Prostate gland (tissue), 2 donors: Measurements from ENCODE around the gene HSDL2. TPM values are rescaled to one million over a fixed set of nuclear protein-coding genes. Genes with fewer than 3 reads are reported as not detected.

Experiments used
- DNase-seq: peaks from one replicate; pipeline ENCODE4 v3.0.0-alpha.2; 2019; ENCODE audit warnings: low spot score
- H3K27ac ChIP-seq, 2 donors: fragments of 200-600 bp; sonication (generic); 2 replicates each; pipeline ENCODE4 v1.5.1; 2017 to 2019
- H3K27me3 ChIP-seq: fragments of 200-600 bp; sonication (generic); replicated peaks from 2 replicates; pipeline ENCODE4 v1.5.1; 2019; ENCODE audit not compliant: insufficient read depth
- H3K36me3 ChIP-seq, 2 donors: fragments of 200-600 bp; sonication (generic); 1 replicate in 1 of 2; 2 replicates in 1 of 2; pipeline versions ENCODE4 v1.5.1 to v1.8.1; 2017 to 2019
- H3K4me1 ChIP-seq: fragments of 200-600 bp; sonication (generic); replicated peaks from 2 replicates; pipeline ENCODE4 v1.5.1; 2019
- H3K4me3 ChIP-seq, 2 donors: fragments of 200-600 bp; sonication (generic); 2 replicates each; pipeline ENCODE4 v1.5.1; 2017 to 2019
- H3K9me3 ChIP-seq: fragments of 200-600 bp; sonication (generic); 2 replicates; pipeline ENCODE4 v1.5.1; 2017
- POLR2A ChIP-seq: fragments of 450-650 bp; IDR thresholded peaks from one replicate; pipeline ENCODE4 v1.6.1; 2016; ENCODE audit warnings: antibody characterized with exemption, mild to moderate bottlenecking
- POLR2AphosphoS5 ChIP-seq: sonication (generic); formaldehyde crosslinking; IDR thresholded peaks from one replicate; pipeline ENCODE4 v1.6.1; 2017; ENCODE audit warnings: antibody characterized with exemption
- WGBS: methylation state at CpG from one replicate; pipeline ENCODE4 v1.1.5; 2018; 5-methylcytosine and 5-hydroxymethylcytosine counted together
- intact Hi-C: fragments of 100-400 bp; cut with DNase I; formaldehyde crosslinking; loops from one replicate; pipeline ENCODE4 v1.14.2; 2022
- total RNA-seq, 2 donors: library from RNA; depleted of rRNA; stranded (reverse); fragments of >200 nt; gene quantifications; one replicate each; pipeline ENCODE4 v1.1.0, GENCODE V29; 2016
- TF ChIP-seq, protein P1 (sequence below), 4 experiments: fragments of 200-600 bp in 2 of 4; fragments of 450-650 bp in 2 of 4; sonication (generic) in 2 of 4; IDR thresholded peaks; 1 replicate in 3 of 4; 2 replicates in 1 of 4; pipeline ENCODE4 v1.5.1; 2016 to 2019; ENCODE audit warnings: antibody characterized with exemption in 4 of 4, mild to moderate bottlenecking in 2 of 4, moderate library complexity in 2 of 4

Gene HSDL2
- total RNA-seq, 2 donors from 2014 or later, result 22.2 to 25.2 TPM

DNA sequence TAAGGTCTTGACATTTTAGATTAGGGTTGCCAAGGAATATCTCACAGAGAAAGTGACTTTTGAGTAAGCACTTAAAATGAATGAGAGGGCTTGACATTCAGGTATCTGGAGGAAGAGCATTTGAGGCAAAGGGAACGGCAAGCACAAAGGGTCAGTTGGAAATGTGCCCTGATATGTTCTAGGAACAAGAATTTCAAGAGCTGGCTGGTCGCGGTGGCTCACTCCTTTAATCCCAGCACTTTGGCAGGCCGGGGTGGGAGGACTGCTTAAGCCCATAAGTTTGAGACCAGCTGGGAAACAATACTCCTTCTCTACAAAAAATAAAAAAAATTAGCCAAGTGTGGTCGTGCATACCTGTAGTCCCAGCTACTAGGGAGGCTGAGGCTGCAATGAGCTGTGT lies 123.3 kb downstream of the HSDL2 start:
- DNase-seq, result no peak
- 69% methylated on average over 5 of the region's 5 CpGs for WGBS
- Histone ChIP-seq H3K27me3 (no peaks in the 10 kb centered on the region), H3K27ac (no peak overlapping the region), H3K9me3 (no peaks in the 10 kb centered on the region), H3K4me1 (no peaks in the 10 kb centered on the region), H3K4me3 (no peak overlapping the region), H3K36me3 (no peaks in the 10 kb centered on the region)
- TF ChIP-seq POLR2A (no peak), POLR2AphosphoS5 (no peak)
- TF ChIP-seq, protein P1, sequence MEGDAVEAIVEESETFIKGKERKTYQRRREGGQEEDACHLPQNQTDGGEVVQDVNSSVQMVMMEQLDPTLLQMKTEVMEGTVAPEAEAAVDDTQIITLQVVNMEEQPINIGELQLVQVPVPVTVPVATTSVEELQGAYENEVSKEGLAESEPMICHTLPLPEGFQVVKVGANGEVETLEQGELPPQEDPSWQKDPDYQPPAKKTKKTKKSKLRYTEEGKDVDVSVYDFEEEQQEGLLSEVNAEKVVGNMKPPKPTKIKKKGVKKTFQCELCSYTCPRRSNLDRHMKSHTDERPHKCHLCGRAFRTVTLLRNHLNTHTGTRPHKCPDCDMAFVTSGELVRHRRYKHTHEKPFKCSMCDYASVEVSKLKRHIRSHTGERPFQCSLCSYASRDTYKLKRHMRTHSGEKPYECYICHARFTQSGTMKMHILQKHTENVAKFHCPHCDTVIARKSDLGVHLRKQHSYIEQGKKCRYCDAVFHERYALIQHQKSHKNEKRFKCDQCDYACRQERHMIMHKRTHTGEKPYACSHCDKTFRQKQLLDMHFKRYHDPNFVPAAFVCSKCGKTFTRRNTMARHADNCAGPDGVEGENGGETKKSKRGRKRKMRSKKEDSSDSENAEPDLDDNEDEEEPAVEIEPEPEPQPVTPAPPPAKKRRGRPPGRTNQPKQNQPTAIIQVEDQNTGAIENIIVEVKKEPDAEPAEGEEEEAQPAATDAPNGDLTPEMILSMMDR (IDR thresholded peaks at IDR 0.05), result no peak
- intact Hi-C loops, result no loop called here

DNA sequence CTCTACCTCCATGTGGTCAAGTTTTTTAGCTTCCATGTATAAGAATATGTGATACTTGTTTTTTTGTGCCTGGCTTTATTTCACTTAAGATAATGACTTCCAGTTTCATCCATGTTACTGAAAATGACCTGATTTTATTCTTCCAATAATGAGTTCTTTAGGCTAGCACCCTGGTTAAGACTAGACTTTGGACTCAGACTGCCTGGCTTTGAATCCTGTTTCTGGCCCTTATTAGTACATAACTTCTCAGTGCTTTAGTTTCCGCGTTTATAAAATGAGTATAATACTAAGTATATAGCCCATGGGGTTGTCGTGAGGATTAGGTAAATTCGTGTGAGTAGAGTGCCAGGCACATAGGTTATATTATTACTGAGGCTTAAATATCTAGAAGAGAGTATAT lies 125.2 kb downstream of the HSDL2 start:
- DNase-seq, result no peak
- TF ChIP-seq, protein P1 (IDR thresholded peaks at IDR 0.05), result no peak
- TF ChIP-seq POLR2A, result no peak
- TF ChIP-seq POLR2AphosphoS5, result no peak
- Histone ChIP-seq H3K27ac (no peak overlapping the region), H3K36me3 (no peaks in the 10 kb centered on the region), H3K27me3 (no peaks in the 10 kb centered on the region), H3K4me3 (no peak overlapping the region), H3K9me3 (no peaks in the 10 kb centered on the region), H3K4me1 (no peaks in the 10 kb centered on the region)
- intact Hi-C loops, result no loop called here
- 84% methylated on average over 4 of the region's 4 CpGs for WGBS

DNA sequence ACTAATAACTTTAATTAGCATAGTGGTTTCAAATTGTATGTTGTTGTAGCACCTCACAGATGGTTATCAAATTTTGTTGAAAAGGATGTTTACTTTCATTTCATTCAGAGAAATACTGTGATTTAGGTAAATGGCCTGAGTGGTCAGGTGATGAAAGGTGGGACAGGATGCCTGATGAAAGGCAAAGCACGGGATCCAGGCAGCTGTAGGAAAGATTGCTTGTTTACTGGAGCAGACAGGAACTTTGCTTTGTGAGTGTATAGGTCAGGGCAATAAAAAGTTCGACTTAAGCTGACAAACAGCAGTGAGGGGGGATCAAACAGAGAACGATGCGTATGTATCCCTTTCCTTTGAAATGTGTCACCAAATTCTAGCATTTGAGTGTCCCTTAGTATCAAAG lies 125.7 kb downstream of the HSDL2 start:
- H3K27ac ChIP-seq, result no peak overlapping the region
- no peaks in the 10 kb centered on the region for H3K4me1 ChIP-seq
- WGBS, result 63% methylated on average over 4 of the region's 4 CpGs
- H3K4me3 ChIP-seq, result no peak overlapping the region
- intact Hi-C loops, result no loop called here
- no peaks in the 10 kb centered on the region for H3K27me3 ChIP-seq
- no peak for DNase-seq
- H3K36me3 ChIP-seq, result no peaks in the 10 kb centered on the region
- TF ChIP-seq POLR2AphosphoS5 (no peak), POLR2A (no peak)
- TF ChIP-seq, protein P1 (IDR thresholded peaks at IDR 0.05), result no peak
- no peaks in the 10 kb centered on the region for H3K9me3 ChIP-seq

DNA sequence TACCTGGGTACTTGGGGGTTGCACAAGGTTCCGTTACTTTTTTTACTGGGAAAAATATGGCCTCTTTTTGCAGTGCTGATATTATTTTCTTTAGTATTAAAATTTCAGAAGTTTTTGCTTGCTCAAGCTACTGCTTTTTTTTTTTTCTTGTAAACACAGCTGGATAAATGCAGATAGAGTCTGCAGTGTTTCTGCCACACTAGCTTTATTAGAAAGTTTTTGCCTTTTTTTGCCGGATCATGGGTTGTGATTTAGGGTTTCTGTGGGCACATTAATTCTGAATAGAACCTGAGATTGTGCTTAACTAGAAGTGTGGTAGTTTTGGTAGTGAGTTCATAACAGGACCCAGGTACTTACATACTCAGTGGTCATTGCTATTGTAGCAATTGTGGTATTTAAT lies 126.7 kb downstream of the HSDL2 start:
- intact Hi-C loops, result no loop called here
- H3K36me3 ChIP-seq, result no peaks in the 10 kb centered on the region
- WGBS, result 63% methylated on average over 2 of the region's 2 CpGs
- no peak overlapping the region for H3K4me3 ChIP-seq
- H3K27ac ChIP-seq, result no peak overlapping the region
- H3K9me3 ChIP-seq, result no peaks in the 10 kb centered on the region
- DNase-seq, result no peak
- H3K4me1 ChIP-seq, result no peaks in the 10 kb centered on the region
- TF ChIP-seq POLR2AphosphoS5, result no peak
- TF ChIP-seq, protein P1 (IDR thresholded peaks at IDR 0.05), result no peak
- TF ChIP-seq POLR2A, result no peak
- no peaks in the 10 kb centered on the region for H3K27me3 ChIP-seq

DNA sequence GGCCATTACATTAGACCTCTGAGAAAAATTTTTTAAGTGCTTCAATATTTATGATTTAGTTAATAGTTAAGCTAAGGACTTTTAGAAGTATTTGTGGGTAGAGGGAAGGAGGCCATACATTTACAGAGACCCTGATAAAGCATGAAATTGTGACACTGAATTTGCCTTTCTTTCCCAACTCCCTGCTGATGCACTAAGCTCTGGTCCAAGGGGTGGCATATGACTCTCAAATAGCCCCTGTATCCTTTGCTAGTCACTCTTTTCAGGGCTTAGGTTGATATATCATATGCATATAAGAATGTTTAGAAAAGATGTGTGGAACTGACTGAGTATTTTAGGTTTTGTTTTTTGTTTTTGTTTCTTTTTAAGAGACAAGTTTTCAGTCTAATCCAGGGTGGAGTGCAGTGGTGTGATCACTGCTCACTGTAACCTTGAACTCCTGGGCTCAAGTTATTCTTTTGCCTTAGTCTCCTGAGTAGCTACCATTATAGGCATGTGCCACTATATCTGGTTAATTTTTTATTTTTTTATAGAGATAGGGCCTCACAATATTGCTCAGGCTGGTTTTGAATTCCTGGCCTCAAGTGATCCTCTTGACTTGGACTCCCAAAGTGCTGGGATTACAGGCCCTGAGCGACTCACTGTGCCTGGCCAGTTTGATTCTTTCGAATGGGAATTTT lies 127.2 kb downstream of the HSDL2 start:
- intact Hi-C loops, result no loop called here
- WGBS, result 98% methylated on average over 2 of the region's 2 CpGs

More for the DNA sequence above, 127.2 kb downstream of the HSDL2 start:
- TF ChIP-seq POLR2AphosphoS5 (no peak), POLR2A (no peak)
- TF ChIP-seq, protein P1 (IDR thresholded peaks at IDR 0.05), result no peak
- Histone ChIP-seq H3K9me3 (no peaks in the 10 kb centered on the region), H3K27me3 (no peaks in the 10 kb centered on the region), H3K4me1 (no peaks in the 10 kb centered on the region), H3K36me3 (no peaks in the 10 kb centered on the region), H3K4me3 (no peak overlapping the region), H3K27ac (no peak overlapping the region)
- no peak for DNase-seq
